Panc1 (cell line): ENCODE measurements around the gene VSIG8. TPM values are rescaled to one million over a fixed set of nuclear protein-coding genes. Genes with fewer than 3 reads are reported as not detected.

ENCODE experiments used
- ATAC-seq: fragments of 200-7000 bp; cut with Tn5 transposase; 2 replicates; pipeline ENCODE4 v1.9.1; 2020; ENCODE audit warnings: mild to moderate bottlenecking, moderate library complexity
- BruUV-seq: library from RNA; stranded (reverse); fragments of 400-500 nt; replicated peaks from 2 replicates; lab custom pipeline; 2021; lab: Mats Ljungman, UMichigan
- CTCF ChIA-PET: fragments of 300-600 bp; sonication (Branson Sonifier 250); formaldehyde crosslinking; loops from one replicate; lab custom pipeline; 2022; ENCODE audit warnings: antibody characterized with exemption; lab: Charles Lee
- POLR2A ChIA-PET: fragments of 300-600 bp; sonication (Branson Sonifier 250); formaldehyde crosslinking; loops from one replicate; lab custom pipeline; 2022; ENCODE audit warnings: antibody characterized with exemption; lab: Charles Lee
- DNase-seq: peaks from one replicate; pipeline ENCODE4 v3.0.0-alpha.2; 2010; ENCODE audit warnings: low read depth, low spot score
- H3K27ac ChIP-seq: 2 replicates; pipeline ENCODE4 v1.5.1; 2011; ENCODE audit warnings: mild to moderate bottlenecking, low read length, inconsistent platforms
- H3K27me3 ChIP-seq: fragments of 200-500 bp; sonication (Bioruptor generic); 2 replicates; pipeline ENCODE4 v1.6.0; 2014; ENCODE audit warnings: low read length, inconsistent platforms; ENCODE audit not compliant: control insufficient read depth, insufficient read depth
- H3K36me3 ChIP-seq: fragments of 200-500 bp; sonication (Bioruptor generic); 2 replicates; pipeline ENCODE4 v1.5.1; 2014; ENCODE audit warnings: inconsistent platforms, mild to moderate bottlenecking, low read length, moderate library complexity; ENCODE audit not compliant: control insufficient read depth, insufficient read depth
- H3K4me1 ChIP-seq: 2 replicates; pipeline ENCODE4 v1.5.1; 2011; ENCODE audit warnings: inconsistent platforms, mild to moderate bottlenecking, low read length, moderate library complexity; ENCODE audit not compliant: control insufficient read depth, insufficient read depth
- H3K4me3 ChIP-seq, 2 experiments: 2 replicates each; pipeline ENCODE4 v1.5.1; 2011 to 2012; ENCODE audit warnings: low read depth in 2 of 2, low read length in 2 of 2, mild to moderate bottlenecking in 2 of 2, inconsistent platforms in 1 of 2, moderate library complexity in 1 of 2
- H3K9me3 ChIP-seq: fragments of 200-500 bp; sonication (Bioruptor generic); 2 replicates; pipeline ENCODE4 v1.5.1; 2014; ENCODE audit warnings: low read depth, mild to moderate bottlenecking, inconsistent platforms, low read length, moderate library complexity; ENCODE audit not compliant: control insufficient read depth, insufficient read depth
- CTCF ChIP-seq: fragments of 450-650 bp; IDR thresholded peaks from 2 replicates; pipeline ENCODE4 v1.5.1; 2017; ENCODE audit warnings: mild to moderate bottlenecking
- POLR2AphosphoS5 ChIP-seq: IDR thresholded peaks from 2 replicates; pipeline ENCODE4 v1.6.1; 2012; ENCODE audit warnings: mild to moderate bottlenecking, low read depth, low read length, moderate library complexity
- REST ChIP-seq, 2 experiments: IDR thresholded peaks; 2 replicates each; pipeline ENCODE4 v1.6.1; 2011 to 2012; ENCODE audit warnings: low read depth in 2 of 2, control low read depth in 1 of 2, low read length in 1 of 2, mild to moderate bottlenecking in 1 of 2, moderate library complexity in 1 of 2; ENCODE audit not compliant: insufficient read depth in 1 of 2
- SIN3A ChIP-seq: IDR thresholded peaks from 2 replicates; pipeline ENCODE4 v1.6.1; 2012; ENCODE audit warnings: low read depth, mild to moderate bottlenecking, low read length, moderate library complexity, borderline replicate concordance; ENCODE audit not compliant: insufficient read depth
- TCF7L2 ChIP-seq: IDR thresholded peaks from 2 replicates; pipeline ENCODE4 v1.6.1; 2011; ENCODE audit warnings: mild to moderate bottlenecking, low read depth, low read length, inconsistent platforms
- in situ Hi-C: cut with HindIII; loops from 2 replicates; pipeline ENCODE4 v1.10.0; 2016; ENCODE audit warnings: low sequenced_read_pairs, low pct_unique_long_range_greater_than_20kb
- intact Hi-C: fragments of 100-400 bp; cut with micrococcal nuclease; formaldehyde crosslinking; loops from one replicate; pipeline ENCODE4 v1.10.0; 2022; ENCODE audit not compliant: unreplicated experiment
- total RNA-seq: library from RNA; stranded (reverse); gene quantifications from one replicate; pipeline ENCODE4 v1.2.1, GENCODE V29; 2021; ENCODE audit not compliant: unreplicated experiment

VSIG8 gene
- total RNA-seq, 1 experiment from 2014 or later: not detected

- no peak for TF ChIP-seq REST (IDR thresholded peaks at IDR 0.05; ENCODE audit: insufficient read depth in 1 of 2, low read depth in 2 of 2, low read length in 1 of 2)
- TF ChIP-seq POLR2AphosphoS5: no peak
- no peak for TF ChIP-seq TCF7L2
- TF ChIP-seq CTCF: no peak
- no peak for TF ChIP-seq SIN3A
- Histone ChIP-seq H3K27me3 (no peaks in the 10 kb centered on the region), H3K36me3 (no peaks in the 10 kb centered on the region), H3K27ac (no peak overlapping the region), H3K4me3 (peak overlapping the region; percentile 53 to 57), H3K9me3 (no peaks in the 10 kb centered on the region), H3K4me1 (peaks cover 9% of the 10 kb centered on the region; the same call in 1 of the 2 replicates)
- POLR2A ChIA-PET: no interaction called here
- BruUV-seq: no TSS peak
- in situ Hi-C loops: no loop called here
- intact Hi-C loops: loop anchor here (2.0 kb wide), 1 partner anchor 74 kb away; the partner anchor contains the start of gene DUSP23
- DNase-seq: no peak
- peak; percentile 95 for ATAC-seq
- CTCF ChIA-PET: no interaction called here
These were observed 7.7 kb downstream of the VSIG8 start for GRCh38 chr1:159854693-159855192.

GRCh38 chr1:159854116-159854692 is 8.3 kb downstream of the VSIG8 start:
- intact Hi-C loops: loop anchor here (2.0 kb wide), 1 partner anchor 73 kb away; the partner anchor contains the start of gene DUSP23
- POLR2A ChIA-PET: no interaction called here
- TF ChIP-seq REST (IDR thresholded peaks at IDR 0.05; ENCODE audit: insufficient read depth in 1 of 2, low read depth in 2 of 2, low read length in 1 of 2) (no peak), SIN3A (no peak), CTCF (no peak), TCF7L2 (no peak), POLR2AphosphoS5 (no peak)
- no TSS peak for BruUV-seq
- in situ Hi-C loops: no loop called here
- Histone ChIP-seq H3K4me1 (peaks cover 9% of the 10 kb centered on the region; the same call in 1 of the 2 replicates), H3K27ac (no peak overlapping the region), H3K9me3 (no peaks in the 10 kb centered on the region), H3K4me3 (peak overlapping the region; percentile 53 to 57), H3K36me3 (no peaks in the 10 kb centered on the region), H3K27me3 (no peaks in the 10 kb centered on the region)
- DNase-seq (no peak), ATAC-seq (peak; percentile 90)
- CTCF ChIA-PET: no interaction called here
